H1 (cell line): ENCODE measurements around the gene ACVR1. TPM values are rescaled to one million over a fixed set of nuclear protein-coding genes. Genes with fewer than 3 reads are reported as not detected.

Experiments
- CTCF ChIA-PET: fragments of 300-600 bp; sonication (Branson Sonifier 250); formaldehyde crosslinking; loops from one replicate; lab custom pipeline; 2021; ENCODE audit not compliant: partially characterized antibody; lab: Charles Lee
- POLR2A ChIA-PET: fragments of 300-600 bp; sonication (Branson Sonifier 250); formaldehyde crosslinking; loops from one replicate; lab custom pipeline; 2021; ENCODE audit warnings: inconsistent platforms; ENCODE audit not compliant: partially characterized antibody; lab: Charles Lee
- DNase-seq, 2 experiments: peaks; one replicate each; pipeline versions ENCODE4 v3.0.0 to v3.0.0-alpha.2; 2010 to 2022; ENCODE audit warnings: low spot score in 2 of 2, low read depth in 1 of 2, mixed read lengths in 1 of 2
- FAIRE-seq: peaks from 2 replicates; lab custom pipeline; 2011; peaks lifted over from hg19 to GRCh38; lab: Jason Lieb, UNC
- H2AFZ ChIP-seq: 2 replicates; pipeline ENCODE4 v1.8.1; 2012; ENCODE audit warnings: low read length, inconsistent platforms
- H2AK5ac ChIP-seq: 2 replicates; pipeline ENCODE4 v1.6.1; 2013; ENCODE audit warnings: low read depth, low read length
- H2BK120ac ChIP-seq: replicated peaks from 2 replicates; pipeline ENCODE3; 2013; ENCODE audit warnings: low read depth, low read length, inconsistent platforms
- H2BK12ac ChIP-seq: 2 replicates; pipeline ENCODE4 v1.6.1; 2013; ENCODE audit warnings: low read depth, low read length
- H2BK15ac ChIP-seq: 2 replicates; pipeline ENCODE4 v1.6.1; 2013; ENCODE audit warnings: low read length
- H2BK20ac ChIP-seq: 2 replicates; pipeline ENCODE4 v1.6.1; 2013; ENCODE audit warnings: low read length
- H2BK5ac ChIP-seq: 2 replicates; pipeline ENCODE4 v1.6.1; 2013; ENCODE audit warnings: low read depth, low read length
- H3K14ac ChIP-seq: 2 replicates; pipeline ENCODE4 v1.6.1; 2013; ENCODE audit warnings: inconsistent platforms; ENCODE audit not compliant: insufficient read length
- H3K18ac ChIP-seq: 2 replicates; pipeline ENCODE4 v1.6.1; 2013; ENCODE audit warnings: low read length; ENCODE audit errors: extremely low read depth
- H3K23ac ChIP-seq: 2 replicates; pipeline ENCODE4 v1.6.1; 2013; ENCODE audit warnings: inconsistent platforms; ENCODE audit not compliant: insufficient read length
- H3K23me2 ChIP-seq: 2 replicates; pipeline ENCODE4 v1.6.1; 2013; ENCODE audit warnings: low read depth, low read length
- H3K27ac ChIP-seq: 2 replicates; pipeline ENCODE4 v1.6.1; 2011; ENCODE audit warnings: low read depth, low read length, inconsistent platforms
- H3K27me3 ChIP-seq, 4 experiments: replicated peaks in 1 of 4; 1 replicate in 1 of 4; 2 replicates in 3 of 4; pipeline versions ENCODE4 v1.6.1 to v1.8.1; 2011 to 2013; ENCODE audit warnings: low read length in 3 of 4, mild to moderate bottlenecking in 3 of 4, inconsistent platforms in 2 of 4, mixed read lengths in 2 of 4, moderate library complexity in 1 of 4; ENCODE audit not compliant: control insufficient read depth in 3 of 4, insufficient read depth in 3 of 4; ENCODE audit errors: extremely low read depth in 1 of 4
- H3K36me3 ChIP-seq, 4 experiments: 2 replicates each; pipeline versions ENCODE4 v1.6.1 to v1.8.1; 2011 to 2013; ENCODE audit warnings: mild to moderate bottlenecking in 4 of 4, low read length in 3 of 4, moderate library complexity in 2 of 4, control low read depth in 1 of 4, inconsistent platforms in 1 of 4; ENCODE audit not compliant: insufficient read depth in 4 of 4, control insufficient read depth in 2 of 4
- H3K4ac ChIP-seq: replicated peaks from 2 replicates; pipeline ENCODE3; 2013; ENCODE audit warnings: low read length, low read depth, mixed read lengths, inconsistent platforms; ENCODE audit not compliant: insufficient read length
- H3K4me1 ChIP-seq, 4 experiments: replicated peaks in 1 of 4; 1 replicate in 1 of 4; 2 replicates in 3 of 4; pipeline versions ENCODE4 v1.6.1 to v1.8.1; 2011 to 2013; ENCODE audit warnings: low read length in 3 of 4, inconsistent platforms in 2 of 4, mixed read lengths in 1 of 4; ENCODE audit not compliant: insufficient read depth in 4 of 4, control insufficient read depth in 3 of 4
- H3K4me2 ChIP-seq, 2 experiments: 2 replicates each; pipeline versions ENCODE4 v1.6.1 to v1.8.1; 2011 to 2013; ENCODE audit warnings: low read depth in 2 of 2, low read length in 2 of 2, control low read depth in 1 of 2, inconsistent platforms in 1 of 2, mild to moderate bottlenecking in 1 of 2; ENCODE audit not compliant: insufficient read depth in 1 of 2
- H3K4me3 ChIP-seq, 4 experiments: fragments of 200-600, 300-600 bp in 1 of 4; sonication (generic), shearing (Covaris generic), sonication (Bioruptor Twin) in 1 of 4; 2 replicates each; pipeline versions ENCODE4 v1.5.1 to v1.8.1; 2011 to 2016; ENCODE audit warnings: low read length in 4 of 4, low read depth in 3 of 4, control low read depth in 2 of 4, inconsistent platforms in 2 of 4, mild to moderate bottlenecking in 2 of 4, mixed read lengths in 1 of 4, moderate library complexity in 1 of 4; ENCODE audit not compliant: insufficient read depth in 2 of 4; ENCODE audit errors: extremely low read depth in 1 of 4
- H3K56ac ChIP-seq: replicated peaks from 2 replicates; pipeline ENCODE3; 2013; ENCODE audit warnings: low read depth, mild to moderate bottlenecking, mixed read lengths, low read length, inconsistent platforms; ENCODE audit not compliant: insufficient read length
- H3K79me1 ChIP-seq: 2 replicates; pipeline ENCODE4 v1.6.1; 2013; ENCODE audit warnings: low read depth, low read length, control low read depth
- H3K79me2 ChIP-seq, 2 experiments: 2 replicates each; pipeline versions ENCODE4 v1.6.1 to v1.8.1; 2012 to 2013; ENCODE audit warnings: low read length in 2 of 2, mild to moderate bottlenecking in 2 of 2, inconsistent platforms in 1 of 2; ENCODE audit not compliant: insufficient read depth in 2 of 2, control insufficient read depth in 1 of 2
- H3K9ac ChIP-seq, 4 experiments: replicated peaks in 1 of 4; 1 replicate in 1 of 4; 2 replicates in 3 of 4; pipeline versions ENCODE4 v1.6.1 to v1.8.1; 2011 to 2013; ENCODE audit warnings: low read depth in 3 of 4, low read length in 3 of 4, control low read depth in 2 of 4, mild to moderate bottlenecking in 2 of 4, moderate library complexity in 2 of 4, inconsistent platforms in 1 of 4; ENCODE audit errors: extremely low read depth in 1 of 4
- H3K9me3 ChIP-seq, 2 experiments: 2 replicates each; pipeline versions ENCODE4 v1.6.1 to v1.8.1; 2012 to 2013; ENCODE audit warnings: mild to moderate bottlenecking in 2 of 2, moderate library complexity in 2 of 2, control low read depth in 1 of 2, inconsistent platforms in 1 of 2, low read depth in 1 of 2, low read length in 1 of 2, mixed read lengths in 1 of 2; ENCODE audit not compliant: insufficient read depth in 2 of 2
- H4K20me1 ChIP-seq, 2 experiments: replicated peaks in 1 of 2; 2 replicates each; pipeline versions ENCODE3 to v1.8.1; 2011 to 2013; ENCODE audit warnings: inconsistent platforms in 2 of 2, low read length in 2 of 2, mild to moderate bottlenecking in 1 of 2; ENCODE audit not compliant: insufficient read depth in 2 of 2, control insufficient read depth in 1 of 2
- H4K5ac ChIP-seq: 2 replicates; pipeline ENCODE4 v1.6.1; 2013; ENCODE audit warnings: low read length, low read depth, mixed read lengths, inconsistent platforms; ENCODE audit not compliant: insufficient read length
- H4K8ac ChIP-seq: 2 replicates; pipeline ENCODE4 v1.8.0; 2013; ENCODE audit warnings: mild to moderate bottlenecking, moderate library complexity, low read length, inconsistent platforms; ENCODE audit not compliant: insufficient read depth; ENCODE audit errors: extremely low read depth
- H4K91ac ChIP-seq: replicated peaks from 2 replicates; pipeline ENCODE3; 2013; ENCODE audit warnings: low read length, mixed read lengths, inconsistent platforms; ENCODE audit not compliant: insufficient read length
- BACH1 ChIP-seq: IDR thresholded peaks from 2 replicates; pipeline ENCODE4 v1.6.1; 2012; ENCODE audit warnings: low read length, improper control_type of control experiment
- CHD1 ChIP-seq: IDR thresholded peaks from 2 replicates; pipeline ENCODE4 v1.6.1; 2012; ENCODE audit warnings: low read depth, low read length, improper control_type of control experiment
- CHD2 ChIP-seq: IDR thresholded peaks from 2 replicates; pipeline ENCODE4 v1.6.1; 2012; ENCODE audit warnings: low read length, improper control_type of control experiment
- CTBP2 ChIP-seq: IDR thresholded peaks from 2 replicates; pipeline ENCODE4 v1.7.0; 2011; ENCODE audit warnings: borderline replicate concordance, mild to moderate bottlenecking, moderate library complexity, mixed read lengths, low read length; ENCODE audit not compliant: insufficient read depth, insufficient read length
- EGR1 ChIP-seq: IDR thresholded peaks from 2 replicates; pipeline ENCODE4 v1.6.1; 2011; ENCODE audit warnings: low read depth, low read length, borderline replicate concordance
- EP300 ChIP-seq, 2 experiments: IDR thresholded peaks; 1 replicate in 1 of 2; 2 replicates in 1 of 2; pipeline ENCODE4 v1.6.1; 2011 to 2012; ENCODE audit warnings: low read depth in 2 of 2, low read length in 2 of 2, mild to moderate bottlenecking in 2 of 2, borderline replicate concordance in 1 of 2, inconsistent platforms in 1 of 2, moderate library complexity in 1 of 2
- GABPA ChIP-seq: IDR thresholded peaks from 2 replicates; pipeline ENCODE4 v1.6.1; 2011; ENCODE audit warnings: mild to moderate bottlenecking, low read length, moderate library complexity, borderline replicate concordance; ENCODE audit not compliant: insufficient read depth
- JUN ChIP-seq: IDR thresholded peaks from 2 replicates; pipeline ENCODE4 v1.6.1; 2011; ENCODE audit warnings: low read depth, mild to moderate bottlenecking, improper control_type of control experiment, low read length
- MAFK ChIP-seq: IDR thresholded peaks from 2 replicates; pipeline ENCODE4 v1.6.1; 2012; ENCODE audit warnings: low read depth, mild to moderate bottlenecking, improper control_type of control experiment, low read length
- POU5F1 ChIP-seq: IDR thresholded peaks from 2 replicates; pipeline ENCODE4 v1.6.1; 2011; ENCODE audit warnings: low read depth, mild to moderate bottlenecking, low read length, moderate library complexity
- RFX5 ChIP-seq: IDR thresholded peaks from 2 replicates; pipeline ENCODE4 v1.6.1; 2011; ENCODE audit warnings: low read depth, low read length, improper control_type of control experiment, borderline replicate concordance
- SIN3A ChIP-seq, 2 experiments: IDR thresholded peaks in 1 of 2; conservative IDR thresholded peaks in 1 of 2; 2 replicates each; pipeline ENCODE4 v1.6.1; 2011 to 2012; ENCODE audit warnings: low read length in 2 of 2, improper control_type of control experiment in 1 of 2, low read depth in 1 of 2, mild to moderate bottlenecking in 1 of 2
- TBP ChIP-seq: IDR thresholded peaks from 2 replicates; pipeline ENCODE4 v1.6.1; 2011; ENCODE audit warnings: low read depth, low read length, improper control_type of control experiment
- WGBS, 2 experiments: shearing (Covaris generic) in 1 of 2; methylation state at CpG; one replicate each; pipeline versions ENCODE4 v1.1.6 to v1.1.7; 2013 to 2015; ENCODE audit warnings: low lambda C conversion rate in 2 of 2, mixed read lengths in 2 of 2, inconsistent platforms in 1 of 2, low coverage in 1 of 2, missing lambda C conversion rate in 1 of 2; ENCODE audit not compliant: insufficient replicate concordance in 2 of 2, insufficient coverage in 1 of 2, insufficient read length in 1 of 2; ENCODE audit errors: extremely low coverage in 1 of 2, missing lambda C conversion rate in 1 of 2; 5-methylcytosine and 5-hydroxymethylcytosine counted together
- polyA plus RNA-seq, 7 experiments: library from polyadenylated mRNA; depleted of rRNA in 3 of 7; stranded (reverse) in 5 of 7; unstranded in 2 of 7; fragments of >200 nt in 5 of 7; fragments of 200-250 nt in 2 of 7; gene quantifications; 1 replicate in 5 of 7; 2 replicates in 1 of 7; 4 replicates in 1 of 7; pipeline versions ENCODE4 v1.2.1 to v1.2.3, GENCODE V29; 2011 to 2013; ENCODE audit warnings: missing spikeins in 2 of 7, mixed read lengths in 2 of 7
- total RNA-seq: library from RNA; stranded (reverse); fragmentation: NEBNext Ultra II Directional; extraction: Animal tissue kit (Norgen Biotek cat#: 25700); gene quantifications from 2 replicates; pipeline ENCODE4 v1.2.1, GENCODE V29; 2021
- TF ChIP-seq, protein P1 (sequence below): IDR thresholded peaks from 2 replicates; pipeline ENCODE4 v1.6.1; 2012; ENCODE audit warnings: inconsistent platforms

ACVR1 gene
- total and polyA plus RNA-seq, 2 of the 8 experiments (the other 6 are each of a cell fraction or from before 2014, with no cell fraction given) = 8.5 to 17.7 TPM

- H3K23me2 ChIP-seq = no peaks in the 10 kb centered on the region; the same call in 1 of the 2 replicates
- no peak overlapping the region for H3K56ac ChIP-seq
- no peaks in the 10 kb centered on the region for H3K27me3 ChIP-seq
- no peak overlapping the region for H4K91ac ChIP-seq
- no peak overlapping the region for H2BK120ac ChIP-seq
- no peaks in the 10 kb centered on the region for H3K79me2 ChIP-seq
- H4K20me1 ChIP-seq = no peaks in the 10 kb centered on the region
- H3K23ac ChIP-seq = no peak overlapping the region
- no peaks in the 10 kb centered on the region; a peak in 1 of 7 replicates for H3K4me1 ChIP-seq
- H2AFZ ChIP-seq = no peak overlapping the region
- no peaks in the 10 kb centered on the region for H3K79me1 ChIP-seq
- no peak for FAIRE-seq
- H3K9ac ChIP-seq = no peak overlapping the region
- CTCF ChIA-PET = interaction anchor here (0.6 to 2.1 kb wide), 19 partner anchors 9 to 126 kb away, joined by 3 to 12 read pairs (median 4); no protein-coding TSS in a partner anchor
- H2BK5ac ChIP-seq = no peak overlapping the region
- H2BK12ac ChIP-seq = no peak overlapping the region
- no peak overlapping the region for H3K27ac ChIP-seq
- H3K4ac ChIP-seq = no peak overlapping the region
- DNase-seq = no peak
- no peak overlapping the region for H3K18ac ChIP-seq
- no peak overlapping the region for H3K4me2 ChIP-seq
- no peak overlapping the region for H2BK20ac ChIP-seq
- H4K5ac ChIP-seq = no peak overlapping the region
- WGBS, 2 experiments = 80% methylated on average over 2 of the region's 2 CpGs; no CpG with 5 or more reads in 1 of the 2 experiments
- no peaks in the 10 kb centered on the region for H3K9me3 ChIP-seq
- no peak overlapping the region for H2BK15ac ChIP-seq
- POLR2A ChIA-PET = interaction anchor here (1.1 kb wide), 1 partner anchor 8 kb away, joined by 3 read pairs; no protein-coding TSS in a partner anchor
- H2AK5ac ChIP-seq = no peak overlapping the region
- no peak overlapping the region for H3K14ac ChIP-seq
- no peak overlapping the region for H4K8ac ChIP-seq
- H3K4me3 ChIP-seq = no peak overlapping the region
- H3K36me3 ChIP-seq = no peaks in the 10 kb centered on the region
- TF ChIP-seq CTBP2 = no peak
- no peak for TF ChIP-seq SIN3A (conservative IDR thresholded peaks at IDR 0.05 in 1 of 2, IDR thresholded peaks at IDR 0.05 in 1 of 2; ENCODE audit: low read depth in 1 of 2, low read length in 2 of 2)
- TF ChIP-seq CHD2 = no peak
- no peak for TF ChIP-seq POU5F1
- no peak for TF ChIP-seq MAFK
- TF ChIP-seq, protein P1, sequence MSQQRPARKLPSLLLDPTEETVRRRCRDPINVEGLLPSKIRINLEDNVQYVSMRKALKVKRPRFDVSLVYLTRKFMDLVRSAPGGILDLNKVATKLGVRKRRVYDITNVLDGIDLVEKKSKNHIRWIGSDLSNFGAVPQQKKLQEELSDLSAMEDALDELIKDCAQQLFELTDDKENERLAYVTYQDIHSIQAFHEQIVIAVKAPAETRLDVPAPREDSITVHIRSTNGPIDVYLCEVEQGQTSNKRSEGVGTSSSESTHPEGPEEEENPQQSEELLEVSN = no peak
- no peak for TF ChIP-seq BACH1
- no peak for TF ChIP-seq GABPA
- TF ChIP-seq TBP = no peak
- no peak for TF ChIP-seq EP300 (IDR thresholded peaks at IDR 0.05; ENCODE audit: borderline replicate concordance in 1 of 2, low read depth in 2 of 2, low read length in 2 of 2)
- TF ChIP-seq RFX5 = no peak
- no peak for TF ChIP-seq JUN
- no peak for TF ChIP-seq EGR1
- no peak for TF ChIP-seq CHD1
Observed at GRCh38 chr2:157900684-157901083, 24.6 kb upstream of the ACVR1 start.
